Measurements from ENCODE around the gene GALNT18.

The GALNT18 gene

GRCh38 chr11:11239959-11240358, 381.8 kb downstream of the GALNT18 start:
- DNase-seq (ENCODE audit: low read depth): no peak

- DNase-seq (ENCODE audit: low read depth): no peak
Observed at GRCh38 chr11:11237070-11237832, 384.6 kb downstream of the GALNT18 start.

- DNase-seq (ENCODE audit: low read depth): no peak
Observed at GRCh38 chr11:11236498-11237059, 385.2 kb downstream of the GALNT18 start.

- no peak for DNase-seq (ENCODE audit: low read depth)
Observed at GRCh38 chr11:11231763-11232162, 390.0 kb downstream of the GALNT18 start.

GRCh38 chr11:11230802-11231562, 390.8 kb downstream of the GALNT18 start:
- no peak for DNase-seq (ENCODE audit: low read depth)

GRCh38 chr11:11230087-11230486, 391.7 kb downstream of the GALNT18 start:
- DNase-seq (ENCODE audit: low read depth): no peak

- DNase-seq (ENCODE audit: low read depth): no peak
Observed at GRCh38 chr11:11229647-11230046, 392.2 kb downstream of the GALNT18 start.

- no peak for DNase-seq (ENCODE audit: low read depth)
Observed at GRCh38 chr11:11227296-11228085, 394.3 kb downstream of the GALNT18 start.
